ENCODE results near the gene PHF20.

The PHF20 gene

GRCh38 chr20:35791097-35791496 lies 19.3 kb downstream of the PHF20 start:
- H3K4me3 ChIP-seq (ENCODE audit: low read depth, low read length) = no peak overlapping the region
- no peak for DNase-seq (ENCODE audit: low read depth)
- no peak for TF ChIP-seq CTCF (IDR thresholded peaks at IDR 0.05; ENCODE audit: low read depth, low read length, missing control alignments)

- DNase-seq (ENCODE audit: low read depth) = no peak
- no peak for TF ChIP-seq CTCF (IDR thresholded peaks at IDR 0.05; ENCODE audit: low read depth, low read length, missing control alignments)
- no peak overlapping the region for H3K4me3 ChIP-seq (ENCODE audit: low read depth, low read length)
Observed at GRCh38 chr20:35791821-35792220, 20.0 kb downstream of the PHF20 start.

GRCh38 chr20:35792740-35793139 lies 20.9 kb downstream of the PHF20 start:
- DNase-seq (ENCODE audit: low read depth) = no peak
- no peak overlapping the region for H3K4me3 ChIP-seq (ENCODE audit: low read depth, low read length)
- TF ChIP-seq CTCF (IDR thresholded peaks at IDR 0.05; ENCODE audit: low read depth, low read length, missing control alignments) = no peak

GRCh38 chr20:35796571-35796970 lies 24.8 kb downstream of the PHF20 start:
- no peak for DNase-seq (ENCODE audit: low read depth)
- H3K4me3 ChIP-seq (ENCODE audit: low read depth, low read length) = no peak overlapping the region
- no peak for TF ChIP-seq CTCF (IDR thresholded peaks at IDR 0.05; ENCODE audit: low read depth, low read length, missing control alignments)

GRCh38 chr20:35801865-35802264 lies 30.1 kb downstream of the PHF20 start:
- TF ChIP-seq CTCF (IDR thresholded peaks at IDR 0.05; ENCODE audit: low read depth, low read length, missing control alignments) = no peak
- H3K4me3 ChIP-seq (ENCODE audit: low read depth, low read length) = no peak overlapping the region
- no peak for DNase-seq (ENCODE audit: low read depth)

- no peak for TF ChIP-seq CTCF (IDR thresholded peaks at IDR 0.05; ENCODE audit: low read depth, low read length, missing control alignments)
- no peak overlapping the region for H3K4me3 ChIP-seq (ENCODE audit: low read depth, low read length)
Observed at GRCh38 chr20:35806075-35806474, 34.3 kb downstream of the PHF20 start.

GRCh38 chr20:35807877-35808276 lies 36.1 kb downstream of the PHF20 start:
- no peak for DNase-seq (ENCODE audit: low read depth)
- no peak for TF ChIP-seq CTCF (IDR thresholded peaks at IDR 0.05; ENCODE audit: low read depth, low read length, missing control alignments)
- no peak overlapping the region for H3K4me3 ChIP-seq (ENCODE audit: low read depth, low read length)

More at GRCh38 chr20:35806075-35806474, 34.3 kb downstream of the PHF20 start:
- DNase-seq (ENCODE audit: low read depth) = no peak

Data from GM12864 (cell line).